H9 (cell line): Measurements from ENCODE around the gene PDE12. TPM values are rescaled to one million over a fixed set of nuclear protein-coding genes. Genes with fewer than 3 reads are reported as not detected.
A peak's percentile ranks its signal among the peaks of the same experiment; 100 is the strongest.

ENCODE experiments used
- DNase-seq: peaks from one replicate; pipeline ENCODE4 v3.0.0-alpha.2; 2017
- H2AFZ ChIP-seq: one replicate; pipeline ENCODE4 v1.6.1; 2013; ENCODE audit warnings: mild to moderate bottlenecking, low read length, control low read depth, moderate library complexity
- H2AK5ac ChIP-seq: 2 replicates; pipeline ENCODE4 v1.6.1; 2013; ENCODE audit warnings: low read length, control low read depth, mixed read lengths; ENCODE audit not compliant: insufficient read length
- H2BK120ac ChIP-seq: one replicate; pipeline ENCODE4 v1.6.1; 2013; ENCODE audit warnings: low read depth, mild to moderate bottlenecking, low read length, control low read depth, inconsistent platforms; ENCODE audit not compliant: poor library complexity, severe bottlenecking
- H2BK12ac ChIP-seq: 2 replicates; pipeline ENCODE4 v1.6.1; 2013; ENCODE audit warnings: low read length, control low read depth, mixed read lengths, low read depth; ENCODE audit not compliant: insufficient read length
- H2BK15ac ChIP-seq: 2 replicates; pipeline ENCODE4 v1.6.1; 2013; ENCODE audit warnings: low read depth, low read length, control low read depth
- H2BK20ac ChIP-seq: one replicate; pipeline ENCODE4 v1.6.1; 2013; ENCODE audit warnings: low read depth, mild to moderate bottlenecking, low read length, control low read depth, inconsistent platforms; ENCODE audit not compliant: poor library complexity, severe bottlenecking
- H2BK5ac ChIP-seq: 2 replicates; pipeline ENCODE4 v1.6.1; 2013; ENCODE audit warnings: low read length, control low read depth, mixed read lengths; ENCODE audit not compliant: insufficient read length
- H3K14ac ChIP-seq: 2 replicates; pipeline ENCODE4 v1.6.1; 2013; ENCODE audit warnings: low read length, control low read depth; ENCODE audit not compliant: insufficient read depth
- H3K18ac ChIP-seq: 2 replicates; pipeline ENCODE4 v1.6.1; 2013; ENCODE audit warnings: low read depth, mild to moderate bottlenecking, mixed read lengths, low read length, control low read depth; ENCODE audit not compliant: insufficient read length
- H3K23ac ChIP-seq: 2 replicates; pipeline ENCODE4 v1.6.1; 2013; ENCODE audit warnings: low read length, control low read depth, mixed read lengths, low read depth; ENCODE audit not compliant: insufficient read length
- H3K23me2 ChIP-seq: 2 replicates; pipeline ENCODE4 v1.6.1; 2013; ENCODE audit warnings: low read depth, mild to moderate bottlenecking, mixed read lengths, low read length, control low read depth; ENCODE audit not compliant: insufficient read length, poor library complexity, severe bottlenecking
- H3K27ac ChIP-seq: 2 replicates; pipeline ENCODE4 v1.5.1; 2013; ENCODE audit warnings: low read length, control low read depth, mixed read lengths, low read depth; ENCODE audit not compliant: insufficient read length
- H3K27me3 ChIP-seq: 2 replicates; pipeline ENCODE4 v1.6.1; 2013; ENCODE audit warnings: low read length, control low read depth, inconsistent platforms; ENCODE audit not compliant: insufficient read depth
- H3K4ac ChIP-seq: 2 replicates; pipeline ENCODE4 v1.6.1; 2013; ENCODE audit warnings: low read depth, mild to moderate bottlenecking, control low read depth, inconsistent platforms, low read length, moderate library complexity
- H3K4me1 ChIP-seq: 2 replicates; pipeline ENCODE4 v1.6.1; 2013; ENCODE audit warnings: low read length, control low read depth, inconsistent platforms; ENCODE audit not compliant: insufficient read depth
- H3K4me2 ChIP-seq: 2 replicates; pipeline ENCODE4 v1.6.1; 2013; ENCODE audit warnings: low read length, control low read depth, mixed read lengths; ENCODE audit not compliant: insufficient read length, insufficient read depth
- H3K56ac ChIP-seq: 2 replicates; pipeline ENCODE4 v1.6.1; 2013; ENCODE audit warnings: low read depth, mild to moderate bottlenecking, mixed read lengths, low read length, control low read depth; ENCODE audit not compliant: insufficient read length
- H3K79me1 ChIP-seq: 2 replicates; pipeline ENCODE4 v1.6.1; 2013; ENCODE audit warnings: low read depth, mild to moderate bottlenecking, moderate library complexity, low read length, control low read depth, inconsistent platforms; ENCODE audit not compliant: insufficient read depth, poor library complexity, severe bottlenecking
- H3K79me2 ChIP-seq: 2 replicates; pipeline ENCODE4 v1.6.1; 2013; ENCODE audit warnings: low read length, control low read depth, inconsistent platforms; ENCODE audit not compliant: insufficient read depth
- H3K9ac ChIP-seq: 2 replicates; pipeline ENCODE4 v1.6.1; 2013; ENCODE audit warnings: low read length, control low read depth, mixed read lengths; ENCODE audit not compliant: insufficient read length; ENCODE audit errors: extremely low read depth
- H3K9me3 ChIP-seq: one replicate; pipeline ENCODE4 v1.6.1; 2013; ENCODE audit warnings: low read depth, low read length, inconsistent platforms; ENCODE audit not compliant: control insufficient read depth
- H3T11ph ChIP-seq: one replicate; pipeline ENCODE4 v1.6.1; 2013; ENCODE audit warnings: mild to moderate bottlenecking, low read length, control low read depth, inconsistent platforms
- H4K20me1 ChIP-seq: one replicate; pipeline ENCODE4 v1.6.1; 2013; ENCODE audit not compliant: control insufficient read depth, insufficient read length, insufficient read depth
- H4K5ac ChIP-seq: 2 replicates; pipeline ENCODE4 v1.6.1; 2013; ENCODE audit warnings: low read depth, mild to moderate bottlenecking, mixed read lengths, low read length, control low read depth; ENCODE audit not compliant: insufficient read length
- H4K8ac ChIP-seq: replicated peaks from 2 replicates; pipeline ENCODE4 v1.6.1; 2013; ENCODE audit warnings: low read length, control low read depth, mixed read lengths, low read depth; ENCODE audit not compliant: insufficient read length
- H4K91ac ChIP-seq: 2 replicates; pipeline ENCODE4 v1.6.1; 2013; ENCODE audit warnings: low read depth, mild to moderate bottlenecking, moderate library complexity, mixed read lengths, low read length, control low read depth; ENCODE audit not compliant: insufficient read length
- H3K27ac Mint-ChIP-seq, 3 experiments: 2 replicates in 2 of 3; 3 replicates in 1 of 3; pipeline ENCODE4 v1.8.0; 2020 to 2021; ENCODE audit warnings: mixed read lengths in 3 of 3, mild to moderate bottlenecking in 1 of 3, moderate library complexity in 1 of 3
- H3K27me3 Mint-ChIP-seq: 2 replicates; pipeline ENCODE4 v1.8.0; 2021; ENCODE audit warnings: low read depth, mild to moderate bottlenecking, moderate library complexity, mixed read lengths
- H3K36me3 Mint-ChIP-seq, 3 experiments: 2 replicates in 2 of 3; 3 replicates in 1 of 3; pipeline ENCODE4 v1.8.0; 2020 to 2021; ENCODE audit warnings: low read depth in 3 of 3, mixed read lengths in 3 of 3; ENCODE audit not compliant: insufficient read depth in 1 of 3
- H3K4me1 Mint-ChIP-seq, 2 experiments: 2 replicates each; pipeline ENCODE4 v1.8.0; 2020; ENCODE audit warnings: mixed read lengths in 2 of 2
- H3K4me3 Mint-ChIP-seq, 2 experiments: 2 replicates in 1 of 2; 3 replicates in 1 of 2; pipeline ENCODE4 v1.8.0; 2020 to 2021; ENCODE audit warnings: mild to moderate bottlenecking in 2 of 2, mixed read lengths in 2 of 2, moderate library complexity in 1 of 2
- H3K9me3 Mint-ChIP-seq, 2 experiments: 2 replicates in 1 of 2; 3 replicates in 1 of 2; pipeline ENCODE4 v1.8.0; 2020; ENCODE audit warnings: mild to moderate bottlenecking in 2 of 2, mixed read lengths in 2 of 2, moderate library complexity in 1 of 2
- WGBS: extraction: QIAGEN DNeasy Blood & Tissue Kit; methylation state at CpG from one replicate; pipeline ENCODE4 v1.1.7; 2013; ENCODE audit warnings: missing lambda C conversion rate, low lambda C conversion rate, mixed read lengths; ENCODE audit not compliant: insufficient read length; ENCODE audit errors: extremely low coverage; 5-methylcytosine and 5-hydroxymethylcytosine counted together
- total RNA-seq: library from RNA; stranded (reverse); gene quantifications from 2 replicates; pipeline ENCODE4 v1.2.1, GENCODE V29; 2021
- TF ChIP-seq, protein P1 (sequence below): fragments of 200-600 bp; sonication (generic); conservative IDR thresholded peaks from 3 replicates; pipeline ENCODE4 v1.8.0; 2021; ENCODE audit warnings: antibody characterized with exemption, mild to moderate bottlenecking

Gene PDE12
- total RNA-seq, 1 experiment from 2014 or later, result 18.9 TPM

DNA sequence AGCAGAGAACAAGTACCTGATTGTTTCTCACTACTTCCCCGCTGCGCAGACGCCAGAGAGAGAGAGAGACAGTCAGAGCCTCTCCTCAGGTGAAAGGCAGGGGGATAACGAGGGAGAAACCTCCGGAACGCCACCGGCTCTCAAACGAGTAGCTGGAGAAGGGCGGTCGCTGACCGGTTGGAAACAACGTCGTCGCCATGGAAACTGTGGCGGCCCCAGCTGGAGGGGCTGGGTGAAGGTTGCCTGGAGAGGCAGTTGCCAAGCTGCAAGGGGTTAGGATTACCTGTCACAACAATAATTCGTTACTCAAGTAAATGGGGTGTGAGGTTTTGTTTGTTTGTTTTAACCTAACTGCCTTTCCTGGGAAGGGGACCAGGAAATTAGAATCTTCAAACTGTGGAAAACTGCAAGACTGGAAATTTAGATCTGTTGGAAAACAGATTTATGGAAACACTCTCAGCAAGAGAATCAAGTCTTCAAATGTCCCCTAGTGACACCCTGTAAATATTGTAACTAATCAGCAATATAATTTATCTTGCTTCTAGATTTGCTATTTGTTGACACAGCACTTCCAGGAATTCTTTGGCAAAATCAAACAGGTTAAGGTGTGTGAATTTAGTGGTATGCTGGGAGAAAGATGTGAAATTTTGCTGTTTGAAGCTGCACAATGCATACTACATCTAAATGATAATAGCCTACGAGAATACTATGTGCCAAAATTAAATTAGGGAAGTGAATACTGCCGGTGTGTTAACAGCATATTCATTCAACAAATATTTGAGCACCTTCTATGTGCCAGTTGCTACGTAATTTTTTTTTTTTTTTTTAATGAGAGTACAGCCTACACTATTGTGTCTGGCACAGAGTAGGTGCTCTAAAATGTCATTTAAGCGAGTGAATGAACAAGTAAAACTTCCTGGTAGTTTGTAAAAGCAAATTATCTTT is 11.6 kb upstream of the PDE12 start, which contains the start of gene DNAH12:
DNAH12 (minus strand) TSS at position 164 of the 945 bp plus-strand sequence. CDS start 1,474 bp downstream, outside the sequence.
- Histone ChIP-seq H3K27me3 (no peaks in the 10 kb centered on the region), H4K5ac (no peak within 1 kb of the TSS), H3K56ac (no peak within 1 kb of the TSS), H3K79me1 (no peaks in the 10 kb centered on the region), H3K23me2 (peaks cover 3% of the 10 kb centered on the region), H2AFZ (no peak within 1 kb of the TSS), H3K9me3 (no peaks in the 10 kb centered on the region), H3K27ac (no peak within 1 kb of the TSS), H2BK15ac (no peak within 1 kb of the TSS), H3K9ac (no peak within 1 kb of the TSS), H3K4ac (no peak within 1 kb of the TSS), H2AK5ac (no peak within 1 kb of the TSS), H3K23ac (no peak within 1 kb of the TSS), H2BK20ac (no peak within 1 kb of the TSS), H3K18ac (no peak within 1 kb of the TSS), H2BK5ac (no peak within 1 kb of the TSS), H3K14ac (peak within 1 kb of the TSS; percentile 58; the same call in 1 of the 2 replicates), H2BK120ac (peak within 1 kb of the TSS; percentile 44), H3T11ph (no peak within 1 kb of the TSS), H3K79me2 (no peaks in the 10 kb centered on the region), H2BK12ac (no peak within 1 kb of the TSS), H4K8ac (no peak within 1 kb of the TSS), H3K4me1 (no peaks in the 10 kb centered on the region), H4K20me1 (no peaks in the 10 kb centered on the region), H3K4me2 (peak within 1 kb of the TSS; percentile 62), H4K91ac (no peak within 1 kb of the TSS)
- no peaks in the 10 kb centered on the region for H3K9me3 Mint-ChIP-seq
- H3K4me1 Mint-ChIP-seq, result peaks cover 10% of the 10 kb centered on the region in 2 experiments
- no peaks in the 10 kb centered on the region for H3K36me3 Mint-ChIP-seq
- peaks cover 2% of the 10 kb centered on the region; the same call in 1 of the 2 replicates for H3K27me3 Mint-ChIP-seq
- peak within 1 kb of the TSS; percentile 48 to 64 for H3K4me3 Mint-ChIP-seq
- no CpG with 5 or more reads among the region's 20 CpGs for WGBS
- H3K27ac Mint-ChIP-seq, result peak within 1 kb of the TSS in 2 of 3 experiments; percentile 88 to 93; a peak in 5 of 7 replicates
- TF ChIP-seq, protein P1, sequence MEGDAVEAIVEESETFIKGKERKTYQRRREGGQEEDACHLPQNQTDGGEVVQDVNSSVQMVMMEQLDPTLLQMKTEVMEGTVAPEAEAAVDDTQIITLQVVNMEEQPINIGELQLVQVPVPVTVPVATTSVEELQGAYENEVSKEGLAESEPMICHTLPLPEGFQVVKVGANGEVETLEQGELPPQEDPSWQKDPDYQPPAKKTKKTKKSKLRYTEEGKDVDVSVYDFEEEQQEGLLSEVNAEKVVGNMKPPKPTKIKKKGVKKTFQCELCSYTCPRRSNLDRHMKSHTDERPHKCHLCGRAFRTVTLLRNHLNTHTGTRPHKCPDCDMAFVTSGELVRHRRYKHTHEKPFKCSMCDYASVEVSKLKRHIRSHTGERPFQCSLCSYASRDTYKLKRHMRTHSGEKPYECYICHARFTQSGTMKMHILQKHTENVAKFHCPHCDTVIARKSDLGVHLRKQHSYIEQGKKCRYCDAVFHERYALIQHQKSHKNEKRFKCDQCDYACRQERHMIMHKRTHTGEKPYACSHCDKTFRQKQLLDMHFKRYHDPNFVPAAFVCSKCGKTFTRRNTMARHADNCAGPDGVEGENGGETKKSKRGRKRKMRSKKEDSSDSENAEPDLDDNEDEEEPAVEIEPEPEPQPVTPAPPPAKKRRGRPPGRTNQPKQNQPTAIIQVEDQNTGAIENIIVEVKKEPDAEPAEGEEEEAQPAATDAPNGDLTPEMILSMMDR, result no peak; the same call in 2 of the 3 replicates
- DNase-seq, result peak; percentile 96
